Omental fat pad (tissue), 4 donors: ENCODE data around the gene CTIF. TPM values are rescaled to one million over a fixed set of nuclear protein-coding genes. Genes with fewer than 3 reads are reported as not detected.

Source experiments
- ATAC-seq: fragments of 150-250 bp; one replicate; pipeline ENCODE4 v1.9.1; 2016; ENCODE audit warnings: mild to moderate bottlenecking, moderate library complexity; ENCODE audit not compliant: low FRiP score
- DNase-seq: peaks from one replicate; pipeline ENCODE4 v3.0.0-alpha.2; 2019; ENCODE audit warnings: low spot score
- CTCF ChIP-seq, 3 donors: fragments of 450-650 bp; IDR thresholded peaks; one replicate each; pipeline ENCODE4 v1.5.1; 2016 to 2017; ENCODE audit warnings: antibody characterized with exemption in 3 of 3, mild to moderate bottlenecking in 3 of 3, moderate library complexity in 2 of 3
- total RNA-seq, 4 donors: library from RNA; depleted of rRNA; stranded (reverse); fragments of >200 nt; gene quantifications; one replicate each; pipeline ENCODE4 v1.1.0, GENCODE V29; 2016

CTIF gene
- total RNA-seq, 4 donors from 2014 or later, result 57.5 to 94.0 (median 72.4) TPM

GRCh38 chr18:48688961-48689360 lies 150.1 kb downstream of the CTIF start:
- DNase-seq (no peak), ATAC-seq (no peak)
- TF ChIP-seq CTCF (IDR thresholded peaks at IDR 0.05), result no peak

GRCh38 chr18:48689548-48689947 lies 150.7 kb downstream of the CTIF start:
- TF ChIP-seq CTCF (IDR thresholded peaks at IDR 0.05), result no peak
- ATAC-seq (no peak), DNase-seq (no peak)

GRCh38 chr18:48690494-48690893 lies 151.7 kb downstream of the CTIF start:
- no peak for DNase-seq
- no peak for ATAC-seq
- TF ChIP-seq CTCF (IDR thresholded peaks at IDR 0.05), result no peak

- no peak for TF ChIP-seq CTCF (IDR thresholded peaks at IDR 0.05)
- DNase-seq, result no peak
- no peak for ATAC-seq
Measured at GRCh38 chr18:48693006-48693405, 154.2 kb downstream of the CTIF start.

- TF ChIP-seq CTCF (IDR thresholded peaks at IDR 0.05), result no peak
- no peak for DNase-seq
- no peak for ATAC-seq
Measured at GRCh38 chr18:48693625-48694262, 154.9 kb downstream of the CTIF start.

GRCh38 chr18:48694295-48694694 lies 155.5 kb downstream of the CTIF start:
- no peak for TF ChIP-seq CTCF (IDR thresholded peaks at IDR 0.05)
- DNase-seq, result no peak
- no peak for ATAC-seq

- ATAC-seq (no peak), DNase-seq (no peak)
- TF ChIP-seq CTCF (IDR thresholded peaks at IDR 0.05), result no peak
Measured at GRCh38 chr18:48695671-48696070, 156.8 kb downstream of the CTIF start.
